ENCODE data around the gene SON. TPM values are rescaled to one million over a fixed set of nuclear protein-coding genes. Genes with fewer than 3 reads are reported as not detected.

Gene SON, protein sequence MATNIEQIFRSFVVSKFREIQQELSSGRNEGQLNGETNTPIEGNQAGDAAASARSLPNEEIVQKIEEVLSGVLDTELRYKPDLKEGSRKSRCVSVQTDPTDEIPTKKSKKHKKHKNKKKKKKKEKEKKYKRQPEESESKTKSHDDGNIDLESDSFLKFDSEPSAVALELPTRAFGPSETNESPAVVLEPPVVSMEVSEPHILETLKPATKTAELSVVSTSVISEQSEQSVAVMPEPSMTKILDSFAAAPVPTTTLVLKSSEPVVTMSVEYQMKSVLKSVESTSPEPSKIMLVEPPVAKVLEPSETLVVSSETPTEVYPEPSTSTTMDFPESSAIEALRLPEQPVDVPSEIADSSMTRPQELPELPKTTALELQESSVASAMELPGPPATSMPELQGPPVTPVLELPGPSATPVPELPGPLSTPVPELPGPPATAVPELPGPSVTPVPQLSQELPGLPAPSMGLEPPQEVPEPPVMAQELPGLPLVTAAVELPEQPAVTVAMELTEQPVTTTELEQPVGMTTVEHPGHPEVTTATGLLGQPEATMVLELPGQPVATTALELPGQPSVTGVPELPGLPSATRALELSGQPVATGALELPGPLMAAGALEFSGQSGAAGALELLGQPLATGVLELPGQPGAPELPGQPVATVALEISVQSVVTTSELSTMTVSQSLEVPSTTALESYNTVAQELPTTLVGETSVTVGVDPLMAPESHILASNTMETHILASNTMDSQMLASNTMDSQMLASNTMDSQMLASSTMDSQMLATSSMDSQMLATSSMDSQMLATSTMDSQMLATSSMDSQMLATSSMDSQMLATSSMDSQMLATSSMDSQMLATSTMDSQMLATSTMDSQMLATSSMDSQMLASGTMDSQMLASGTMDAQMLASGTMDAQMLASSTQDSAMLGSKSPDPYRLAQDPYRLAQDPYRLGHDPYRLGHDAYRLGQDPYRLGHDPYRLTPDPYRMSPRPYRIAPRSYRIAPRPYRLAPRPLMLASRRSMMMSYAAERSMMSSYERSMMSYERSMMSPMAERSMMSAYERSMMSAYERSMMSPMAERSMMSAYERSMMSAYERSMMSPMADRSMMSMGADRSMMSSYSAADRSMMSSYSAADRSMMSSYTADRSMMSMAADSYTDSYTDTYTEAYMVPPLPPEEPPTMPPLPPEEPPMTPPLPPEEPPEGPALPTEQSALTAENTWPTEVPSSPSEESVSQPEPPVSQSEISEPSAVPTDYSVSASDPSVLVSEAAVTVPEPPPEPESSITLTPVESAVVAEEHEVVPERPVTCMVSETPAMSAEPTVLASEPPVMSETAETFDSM (N-terminal part only)
- 138 and 139 TPM in 2 replicates for polyA plus RNA-seq (2013)

GRCh38 chr21:33542640-33543504 is at the start of gene SON:
Gene SON (plus strand): TSS chr21:33543038. CDS start chr21:33543093, 55 bp downstream.
- no CpG with 5 or more reads among the region's 57 CpGs for WGBS (ENCODE audit: extremely low coverage, insufficient coverage, insufficient read length)
- H2BK120ac ChIP-seq (ENCODE audit: insufficient read depth, low read length, poor library complexity), result peak within 1 kb of the TSS; percentile 71

GRCh38 chr21:33493756-33494155 is 49.1 kb upstream of the SON start:
- H3K14ac ChIP-seq (ENCODE audit: low read length), result no peak overlapping the region
- DNase-seq, result no peak
- no peak overlapping the region for H3K4me2 ChIP-seq (ENCODE audit: low read length)
- H2BK12ac ChIP-seq (ENCODE audit: low read length), result no peak overlapping the region
- no peaks in the 10 kb centered on the region for H3K27me3 ChIP-seq (ENCODE audit: insufficient read depth, low read length)
- H3K27ac ChIP-seq (ENCODE audit: low read depth, low read length), result no peak overlapping the region
- H2AK5ac ChIP-seq (ENCODE audit: low read length), result no peak overlapping the region
- no peaks in the 10 kb centered on the region for H3K36me3 ChIP-seq (ENCODE audit: control insufficient read depth in 1 of 2, insufficient read depth in 2 of 2, low read length in 2 of 2)
- no peak overlapping the region for H4K12ac ChIP-seq (ENCODE audit: low read depth, low read length)
- no peak overlapping the region for H3K23ac ChIP-seq (ENCODE audit: low read length)
- H3K9ac ChIP-seq (ENCODE audit: low read length), result no peak overlapping the region
- no peak overlapping the region for H4K8ac ChIP-seq (ENCODE audit: low read depth, low read length)
- H3K4me3 ChIP-seq (ENCODE audit: low read depth, low read length), result no peak overlapping the region
- no peak overlapping the region for H4K91ac ChIP-seq (ENCODE audit: low read depth, low read length)
- no peak overlapping the region for H3K4ac ChIP-seq (ENCODE audit: low read depth, low read length)
- H3K9me3 ChIP-seq (ENCODE audit: insufficient read depth, low read depth, low read length), result no peaks in the 10 kb centered on the region
- H2BK5ac ChIP-seq (ENCODE audit: low read depth, low read length, poor library complexity), result no peak overlapping the region
- peaks cover 0 to 3% of the 10 kb centered on the region in 2 experiments for H3K4me1 ChIP-seq (ENCODE audit: control insufficient read depth in 1 of 2, insufficient read depth in 2 of 2, low read length in 2 of 2)
- no CpG with 5 or more reads among the region's 3 CpGs for WGBS (ENCODE audit: extremely low coverage, insufficient coverage, insufficient read length)
- no peak overlapping the region for H3K18ac ChIP-seq (ENCODE audit: low read length)
- H2AFZ ChIP-seq (ENCODE audit: insufficient read depth, low read length, poor library complexity), result no peak overlapping the region
- H2BK120ac ChIP-seq (ENCODE audit: insufficient read depth, low read length, poor library complexity), result no peak overlapping the region
- H3K79me1 ChIP-seq (ENCODE audit: low read length), result peaks cover 2% of the 10 kb centered on the region
- no peaks in the 10 kb centered on the region for H3K79me2 ChIP-seq (ENCODE audit: control insufficient read depth, insufficient read depth, low read length, poor library complexity)

More at GRCh38 chr21:33542640-33543504, at the start of gene SON:
- H3K36me3 ChIP-seq (ENCODE audit: control insufficient read depth in 1 of 2, insufficient read depth in 2 of 2, low read length in 2 of 2), result peaks cover 4 to 8% of the 10 kb centered on the region in 2 experiments
- H3K14ac ChIP-seq (ENCODE audit: low read length), result peak within 1 kb of the TSS; percentile 96
- H3K4me2 ChIP-seq (ENCODE audit: low read length), result peak within 1 kb of the TSS; percentile 95
- peak within 1 kb of the TSS; percentile 98 for H3K27ac ChIP-seq (ENCODE audit: low read depth, low read length)
- no peaks in the 10 kb centered on the region for H3K9me3 ChIP-seq (ENCODE audit: insufficient read depth, low read depth, low read length)
- H4K8ac ChIP-seq (ENCODE audit: low read depth, low read length), result peak within 1 kb of the TSS; percentile 96
- peak within 1 kb of the TSS; percentile 80 for H3K4ac ChIP-seq (ENCODE audit: low read depth, low read length)
- peak within 1 kb of the TSS; percentile 83 for H4K91ac ChIP-seq (ENCODE audit: low read depth, low read length)
- H3K9ac ChIP-seq (ENCODE audit: low read length), result peak within 1 kb of the TSS; percentile 100
- H3K4me1 ChIP-seq (ENCODE audit: control insufficient read depth in 1 of 2, insufficient read depth in 2 of 2, low read length in 2 of 2), result peaks cover 0 to 4% of the 10 kb centered on the region in 2 experiments
- H3K23ac ChIP-seq (ENCODE audit: low read length), result no peak within 1 kb of the TSS
- no peaks in the 10 kb centered on the region for H3K27me3 ChIP-seq (ENCODE audit: insufficient read depth, low read length)
- peak within 1 kb of the TSS; percentile 89 for H3K4me3 ChIP-seq (ENCODE audit: low read depth, low read length)
- H3K18ac ChIP-seq (ENCODE audit: low read length), result peak within 1 kb of the TSS; percentile 69
- H2AK5ac ChIP-seq (ENCODE audit: low read length), result peak within 1 kb of the TSS; percentile 27
- peak within 1 kb of the TSS; percentile 93 for H2BK5ac ChIP-seq (ENCODE audit: low read depth, low read length, poor library complexity)
- H2AFZ ChIP-seq (ENCODE audit: insufficient read depth, low read length, poor library complexity), result peak within 1 kb of the TSS; percentile 62
- DNase-seq, result peak; percentile 99
- peak within 1 kb of the TSS; percentile 78 for H4K12ac ChIP-seq (ENCODE audit: low read depth, low read length)
- peaks cover 10% of the 10 kb centered on the region for H3K79me1 ChIP-seq (ENCODE audit: low read length)
- H3K79me2 ChIP-seq (ENCODE audit: control insufficient read depth, insufficient read depth, low read length, poor library complexity), result peaks cover 8% of the 10 kb centered on the region
- H2BK12ac ChIP-seq (ENCODE audit: low read length), result no peak within 1 kb of the TSS

DNA sequence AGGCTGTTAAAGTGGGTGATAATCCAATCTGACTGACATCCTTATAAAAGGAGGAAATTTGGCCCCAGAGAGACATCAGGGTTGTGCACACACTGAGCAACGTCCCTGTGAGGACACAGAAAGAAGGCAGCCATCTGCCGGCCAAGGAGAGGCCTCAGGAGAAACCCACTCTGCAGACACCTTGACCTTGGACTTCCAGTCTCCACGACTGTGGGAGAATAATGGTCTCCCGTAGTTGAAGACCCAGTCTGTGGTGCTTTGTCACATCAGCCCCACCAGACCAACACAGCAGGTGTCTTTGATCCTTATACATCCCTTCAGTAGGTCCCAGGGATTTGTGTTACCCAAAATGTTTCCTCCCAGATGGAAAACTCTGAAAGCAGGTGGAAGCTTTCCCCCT is 47.1 kb upstream of the SON start:
- no peak overlapping the region for H4K91ac ChIP-seq (ENCODE audit: low read depth, low read length)
- H3K9ac ChIP-seq (ENCODE audit: low read length), result no peak overlapping the region
- H2BK12ac ChIP-seq (ENCODE audit: low read length), result no peak overlapping the region
- no CpG with 5 or more reads among the region's 4 CpGs for WGBS (ENCODE audit: extremely low coverage, insufficient coverage, insufficient read length)
- H2BK120ac ChIP-seq (ENCODE audit: insufficient read depth, low read length, poor library complexity), result no peak overlapping the region
- H2AFZ ChIP-seq (ENCODE audit: insufficient read depth, low read length, poor library complexity), result no peak overlapping the region
- H3K14ac ChIP-seq (ENCODE audit: low read length), result no peak overlapping the region
- no peak overlapping the region for H4K12ac ChIP-seq (ENCODE audit: low read depth, low read length)
- H3K36me3 ChIP-seq (ENCODE audit: control insufficient read depth in 1 of 2, insufficient read depth in 2 of 2, low read length in 2 of 2), result no peaks in the 10 kb centered on the region
- no peaks in the 10 kb centered on the region for H3K79me2 ChIP-seq (ENCODE audit: control insufficient read depth, insufficient read depth, low read length, poor library complexity)
- no peak overlapping the region for H3K4ac ChIP-seq (ENCODE audit: low read depth, low read length)
- no peak overlapping the region for H3K23ac ChIP-seq (ENCODE audit: low read length)
- no peak overlapping the region for H2AK5ac ChIP-seq (ENCODE audit: low read length)
- no peak overlapping the region for H3K4me3 ChIP-seq (ENCODE audit: low read depth, low read length)
- no peak overlapping the region for H3K4me2 ChIP-seq (ENCODE audit: low read length)
- peaks cover 2% of the 10 kb centered on the region for H3K79me1 ChIP-seq (ENCODE audit: low read length)
- no peaks in the 10 kb centered on the region for H3K27me3 ChIP-seq (ENCODE audit: insufficient read depth, low read length)
- no peak overlapping the region for H2BK5ac ChIP-seq (ENCODE audit: low read depth, low read length, poor library complexity)
- H3K27ac ChIP-seq (ENCODE audit: low read depth, low read length), result no peak overlapping the region
- no peaks in the 10 kb centered on the region for H3K9me3 ChIP-seq (ENCODE audit: insufficient read depth, low read depth, low read length)
- H3K4me1 ChIP-seq (ENCODE audit: control insufficient read depth in 1 of 2, insufficient read depth in 2 of 2, low read length in 2 of 2), result peaks cover 0 to 3% of the 10 kb centered on the region in 2 experiments
- no peak for DNase-seq
- no peak overlapping the region for H3K18ac ChIP-seq (ENCODE audit: low read length)
- H4K8ac ChIP-seq (ENCODE audit: low read depth, low read length), result no peak overlapping the region
